Endothelial cell of umbilical vein (primary cell): ENCODE measurements around the gene AIF1L.

Experiments
- CTCF ChIP-seq, 2 donors: IDR thresholded peaks; 1 replicate in 1 of 2; 2 replicates in 1 of 2; pipeline ENCODE4 v1.5.1; 2011; ENCODE audit warnings: low read length in 2 of 2, mild to moderate bottlenecking in 2 of 2, moderate library complexity in 2 of 2, control low read depth in 1 of 2, inconsistent platforms in 1 of 2, low read depth in 1 of 2; ENCODE audit not compliant: insufficient read depth in 1 of 2; ENCODE audit errors: extremely low read depth in 1 of 2
- EZH2 ChIP-seq: IDR thresholded peaks from 2 replicates; pipeline ENCODE4 v1.6.1; 2012; ENCODE audit warnings: borderline replicate concordance, low read depth, mild to moderate bottlenecking, moderate library complexity, low read length, inconsistent platforms; ENCODE audit not compliant: severe bottlenecking
- MYC ChIP-seq: IDR thresholded peaks from one replicate; pipeline ENCODE4 v1.6.1; 2011; ENCODE audit warnings: mild to moderate bottlenecking, low read depth, low read length
- POLR2A ChIP-seq: IDR thresholded peaks from 2 replicates; pipeline ENCODE4 v1.6.1; 2012; ENCODE audit warnings: low read depth, mild to moderate bottlenecking, control low read depth, low read length
- POLR2AphosphoS5 ChIP-seq: IDR thresholded peaks from 2 replicates; pipeline ENCODE4 v1.6.1; 2012; ENCODE audit warnings: low read depth, mild to moderate bottlenecking, control low read depth, low read length, moderate library complexity; ENCODE audit not compliant: insufficient read depth

- TF ChIP-seq CTCF (IDR thresholded peaks at IDR 0.05; ENCODE audit: extremely low read depth in 1 of 2, insufficient read depth in 1 of 2, low read depth in 1 of 2, low read length in 2 of 2), result no peak
- no peak for TF ChIP-seq EZH2
- TF ChIP-seq MYC, result no peak
- no peak for TF ChIP-seq POLR2A
- no peak for TF ChIP-seq POLR2AphosphoS5
Measured at GRCh38 chr9:131142160-131142559, 45.8 kb downstream of the AIF1L start.
